Spleen (tissue), 13 donors: ENCODE measurements around the gene HSPB1. TPM values are rescaled to one million over a fixed set of nuclear protein-coding genes. Genes with fewer than 3 reads are reported as not detected.

Source experiments
- DNase-seq: peaks from one replicate; pipeline ENCODE4 v3.0.0-alpha.2; 2020
- H3K27ac ChIP-seq, 8 donors: fragments of 200-600 bp; sonication (generic) in 7 of 8; 1 replicate in 4 of 8; 2 replicates in 4 of 8; pipeline versions ENCODE4 v1.5.0 to v1.8.0; 2016 to 2021; ENCODE audit warnings: inconsistent platforms in 4 of 8, mild to moderate bottlenecking in 4 of 8, moderate library complexity in 1 of 8
- H3K27me3 ChIP-seq, 7 donors: fragments of 200-600 bp; sonication (generic) in 6 of 7; replicated peaks in 1 of 7; 1 replicate in 4 of 7; 2 replicates in 3 of 7; pipeline versions ENCODE4 v1.5.0 to v1.8.0; 2016 to 2021; ENCODE audit warnings: inconsistent platforms in 3 of 7, mild to moderate bottlenecking in 1 of 7
- H3K36me3 ChIP-seq, 6 donors: fragments of 200-600 bp; sonication (generic) in 5 of 6; 1 replicate in 4 of 6; 2 replicates in 2 of 6; pipeline versions ENCODE4 v1.5.0 to v1.8.0; 2016 to 2021; ENCODE audit warnings: inconsistent platforms in 2 of 6
- H3K4me1 ChIP-seq, 6 donors: fragments of 200-600 bp; sonication (generic) in 5 of 6; 1 replicate in 3 of 6; 2 replicates in 3 of 6; pipeline versions ENCODE4 v1.5.0 to v1.8.0; 2016 to 2021; ENCODE audit warnings: inconsistent platforms in 3 of 6
- H3K4me3 ChIP-seq, 8 donors: fragments of 200-600 bp; sonication (generic) in 7 of 8; 1 replicate in 4 of 8; 2 replicates in 4 of 8; pipeline versions ENCODE4 v1.5.0 to v1.8.0; 2016 to 2021; ENCODE audit warnings: inconsistent platforms in 4 of 8, mild to moderate bottlenecking in 4 of 8, moderate library complexity in 2 of 8
- H3K9me3 ChIP-seq, 8 donors: fragments of 200-600 bp; sonication (generic) in 7 of 8; 1 replicate in 4 of 8; 2 replicates in 4 of 8; pipeline versions ENCODE4 v1.5.0 to v1.8.0; 2016 to 2021; ENCODE audit warnings: inconsistent platforms in 4 of 8
- CTCF ChIP-seq, 11 experiments: fragments of 200-600 bp in 7 of 11; fragments of 450-650 bp in 4 of 11; sonication (generic) in 4 of 11; IDR thresholded peaks in 8 of 11; conservative IDR thresholded peaks in 3 of 11; 1 replicate in 7 of 11; 2 replicates in 4 of 11; pipeline versions ENCODE4 v1.4.0 to v1.8.0; 2016 to 2021; ENCODE audit warnings: antibody characterized with exemption in 11 of 11, inconsistent platforms in 4 of 11, mild to moderate bottlenecking in 1 of 11
- POLR2A ChIP-seq, 3 donors: fragments of 450-650 bp; IDR thresholded peaks; one replicate each; pipeline ENCODE4 v1.5.1; 2017; ENCODE audit warnings: antibody characterized with exemption in 3 of 3, mild to moderate bottlenecking in 1 of 3
- POLR2AphosphoS5 ChIP-seq, 3 donors: sonication (generic); formaldehyde crosslinking; IDR thresholded peaks; one replicate each; pipeline ENCODE4 v1.5.1; 2017; ENCODE audit warnings: antibody characterized with exemption in 3 of 3
- WGBS, 5 donors: extraction: QIAGEN DNeasy Blood & Tissue Kit in 3 of 5; methylation state at CpG; one replicate each; pipeline versions ENCODE4 v1.1.5 to v1.1.7; 2013 to 2018; 5-methylcytosine and 5-hydroxymethylcytosine counted together
- intact Hi-C: fragments of 100-400 bp; cut with DNase I; formaldehyde crosslinking; loops from one replicate; pipeline ENCODE4 v1.15.0; 2023; ENCODE audit warnings: low total_unique reads
- long read RNA-seq, 2 donors: transcript quantifications; one replicate each; lab custom pipeline, GENCODE V29; 2026
- polyA plus RNA-seq, 3 donors: library from polyadenylated mRNA; stranded (reverse); fragments of 200-250 nt; gene quantifications; one replicate each; pipeline ENCODE4 v1.2.1, GENCODE V29; 2013
- total RNA-seq, 7 donors: library from RNA; depleted of rRNA in 3 of 7; stranded (reverse); fragments of >200 nt in 3 of 7; fragmentation: NEBNext Ultra II Directional in 4 of 7; extraction: Animal tissue kit (Norgen Biotek cat#: 25700) in 4 of 7; gene quantifications; one replicate each; pipeline versions ENCODE4 v1.1.0 to v1.2.1, GENCODE V29; 2016 to 2021
- donor health status: healthy with polysubstance abuse.
- donor health status: DM: no; HTN: no; CAD: no; lungs with moderate emphysema.
- donor health status: DM: no; HTN: no; CAD: no.
- donor health status: Bipolar disorder and iron deficiency.
- donor health status: healthy.
- donor health status: DM: no; HTN: no; CAD: no.
- donor health status: DM: yes; HTN: yes; CAD: no.

HSPB1 gene
- total RNA-seq (100 to 1,000 TPM in 5 of 7 donors, 10 to 100 TPM in 2; 56.5 to 227 (median 131) TPM), polyA plus RNA-seq (100 to 1,000 TPM in 2 of 3 donors, 10 to 100 TPM in 1; 70.1 to 216 (median 214) TPM)
- long read RNA-seq, donor 1, transcript HSPB1-201 (3 exons, 909 nt), result major isoform, 294 of 320 reads
- long read RNA-seq, donor 1, transcript HSPB1-203 (2 exons, 1,455 nt), result minor isoform, 25 of 320 reads
- long read RNA-seq, donor 1, partial matches to known transcripts, result 0 of 320 reads
- long read RNA-seq, donor 1, other reads (novel, unspliced or antisense), result 0 of 320 reads
- long read RNA-seq, donor 2, transcript HSPB1-203 (2 exons, 1,455 nt), result minor isoform, 30 of 209 reads
- long read RNA-seq, donor 2, transcript HSPB1-201 (3 exons, 909 nt), result major isoform, 174 of 209 reads
- long read RNA-seq, donor 2, partial matches to known transcripts, result 0 of 209 reads
- long read RNA-seq, donor 2, other reads (novel, unspliced or antisense), result 5 of 209 reads

DNA sequence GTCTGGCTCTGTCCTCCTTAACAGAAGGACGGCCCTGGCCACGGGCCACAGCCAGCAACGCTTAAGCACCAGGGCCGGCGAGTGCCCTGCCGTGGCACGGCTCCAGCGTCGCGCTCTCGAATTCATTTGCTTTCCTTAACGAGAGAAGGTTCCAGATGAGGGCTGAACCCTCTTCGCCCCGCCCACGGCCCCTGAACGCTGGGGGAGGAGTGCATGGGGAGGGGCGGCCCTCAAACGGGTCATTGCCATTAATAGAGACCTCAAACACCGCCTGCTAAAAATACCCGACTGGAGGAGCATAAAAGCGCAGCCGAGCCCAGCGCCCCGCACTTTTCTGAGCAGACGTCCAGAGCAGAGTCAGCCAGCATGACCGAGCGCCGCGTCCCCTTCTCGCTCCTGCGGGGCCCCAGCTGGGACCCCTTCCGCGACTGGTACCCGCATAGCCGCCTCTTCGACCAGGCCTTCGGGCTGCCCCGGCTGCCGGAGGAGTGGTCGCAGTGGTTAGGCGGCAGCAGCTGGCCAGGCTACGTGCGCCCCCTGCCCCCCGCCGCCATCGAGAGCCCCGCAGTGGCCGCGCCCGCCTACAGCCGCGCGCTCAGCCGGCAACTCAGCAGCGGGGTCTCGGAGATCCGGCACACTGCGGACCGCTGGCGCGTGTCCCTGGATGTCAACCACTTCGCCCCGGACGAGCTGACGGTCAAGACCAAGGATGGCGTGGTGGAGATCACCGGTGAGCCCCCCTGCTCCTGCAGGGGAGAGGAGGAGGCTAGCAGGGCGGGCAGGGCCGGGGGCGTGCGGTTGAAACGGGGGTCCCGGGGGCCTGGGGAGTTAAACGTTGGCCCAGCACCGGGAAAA lies at the start of gene HSPB1:
HSPB1 (plus strand) TSS at position 327 of the 855 bp plus-strand sequence; CDS start at position 367, 40 bp downstream.
- Histone ChIP-seq H3K36me3 (no peaks in the 10 kb centered on the region), H3K27ac (peak within 1 kb of the TSS; percentile 61 to 96 (median 92)), H3K9me3 (no peaks in the 10 kb centered on the region), H3K27me3 (peaks cover 0 to 12% (median 0%) of the 10 kb centered on the region in 7 donors), H3K4me1 (peaks cover 4 to 41% (median 32%) of the 10 kb centered on the region in 6 donors), H3K4me3 (peak within 1 kb of the TSS; percentile 36 to 92 (median 64))
- 1 to 2% (median 1%) methylated on average over 38 to 75 of the region's 75 CpGs for WGBS, 5 donors
- intact Hi-C loops, result no loop called here
- TF ChIP-seq POLR2AphosphoS5 (IDR thresholded peaks at IDR 0.05) (peak; percentile 89 to 94 (median 90)), CTCF (IDR thresholded peaks at IDR 0.05 in 8 of 11, conservative IDR thresholded peaks at IDR 0.05 in 3 of 11) (no peak), POLR2A (IDR thresholded peaks at IDR 0.05) (peak in 2 of 3 donors; percentile 0 to 58)
- DNase-seq, result peak; percentile 92

- no peak for TF ChIP-seq CTCF (IDR thresholded peaks at IDR 0.05 in 8 of 11, conservative IDR thresholded peaks at IDR 0.05 in 3 of 11)
- TF ChIP-seq POLR2AphosphoS5 (IDR thresholded peaks at IDR 0.05), result no peak
- no peak for TF ChIP-seq POLR2A (IDR thresholded peaks at IDR 0.05)
- Histone ChIP-seq H3K36me3 (no peaks in the 10 kb centered on the region), H3K27me3 (peaks cover 0 to 40% (median 14%) of the 10 kb centered on the region in 7 donors), H3K4me3 (no peak overlapping the region), H3K9me3 (no peaks in the 10 kb centered on the region), H3K4me1 (peaks cover 0 to 5% (median 3%) of the 10 kb centered on the region in 6 donors), H3K27ac (no peak overlapping the region)
- intact Hi-C loops, result no loop called here
- DNase-seq, result no peak
- 72 to 82% (median 80%) methylated on average over 4 of the region's 4 CpGs for WGBS, 5 donors
Measured at GRCh38 chr7:76254781-76255180, 47.7 kb upstream of the HSPB1 start.

DNA sequence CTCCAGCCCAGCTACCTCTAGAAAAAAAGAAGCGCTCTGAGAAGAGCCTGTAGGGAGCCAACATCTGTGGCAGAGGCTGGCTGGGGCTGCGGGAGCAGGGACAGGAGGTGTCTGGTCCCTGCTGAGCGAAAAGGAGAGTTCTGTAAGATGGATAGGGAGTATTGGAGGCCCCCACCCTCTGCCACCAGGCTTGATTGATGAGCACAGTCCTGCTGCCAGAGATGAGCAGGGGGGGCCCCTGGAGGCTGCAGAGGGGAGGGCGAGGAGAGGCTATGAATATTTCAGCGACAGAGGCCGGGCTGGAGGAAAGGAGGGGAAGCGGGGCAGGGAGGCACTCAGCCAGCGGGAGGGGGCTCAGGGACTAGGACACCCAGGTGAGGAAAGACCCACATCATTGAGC lies 44.5 kb upstream of the HSPB1 start:
- Histone ChIP-seq H3K9me3 (no peaks in the 10 kb centered on the region), H3K4me3 (no peak overlapping the region), H3K36me3 (no peaks in the 10 kb centered on the region), H3K4me1 (peaks cover 0 to 11% (median 9%) of the 10 kb centered on the region in 6 donors), H3K27ac (no peak overlapping the region), H3K27me3 (peaks cover 4 to 64% (median 26%) of the 10 kb centered on the region in 7 donors)
- intact Hi-C loops, result no loop called here
- TF ChIP-seq POLR2A (IDR thresholded peaks at IDR 0.05) (no peak), POLR2AphosphoS5 (IDR thresholded peaks at IDR 0.05) (no peak), CTCF (IDR thresholded peaks at IDR 0.05 in 8 of 11, conservative IDR thresholded peaks at IDR 0.05 in 3 of 11) (no peak)
- WGBS, 5 donors, result 42 to 60% (median 49%) methylated on average over 8 of the region's 8 CpGs
- DNase-seq, result no peak
